Measurements from ENCODE around the gene CNTN4. TPM values are rescaled to one million over a fixed set of nuclear protein-coding genes. Genes with fewer than 3 reads are reported as not detected.

CNTN4 gene
- total and polyA plus RNA-seq, 4 donors: 29.2 to 88.0 (median 36.1) TPM

- H3K27ac ChIP-seq (ENCODE audit: low read depth, low read length): no peak overlapping the region
- WGBS (ENCODE audit: insufficient coverage): 87% methylated on average over 4 of the region's 4 CpGs
- no peak for DNase-seq (ENCODE audit: low read depth in 4 of 6, low spot score in 6 of 6)
- no peaks in the 10 kb centered on the region for H3K9me3 ChIP-seq (ENCODE audit: control insufficient read depth, insufficient read depth, low read length)
- no peaks in the 10 kb centered on the region for H3K36me3 ChIP-seq (ENCODE audit: control insufficient read depth, insufficient read depth, low read length)
- H3K4me3 ChIP-seq (ENCODE audit: low read depth, low read length): no peak overlapping the region
- H3K27me3 ChIP-seq (ENCODE audit: control insufficient read depth, insufficient read depth, low read length): no peaks in the 10 kb centered on the region
- no peaks in the 10 kb centered on the region for H3K4me1 ChIP-seq (ENCODE audit: control insufficient read depth, insufficient read depth, low read length)
Measured at GRCh38 chr3:2686816-2687502, 588.3 kb downstream of the CNTN4 start.

GRCh38 chr3:2697589-2697988 is 598.9 kb downstream of the CNTN4 start:
- Histone ChIP-seq H3K4me1 (ENCODE audit: control insufficient read depth, insufficient read depth, low read length) (no peaks in the 10 kb centered on the region), H3K9me3 (ENCODE audit: control insufficient read depth, insufficient read depth, low read length) (no peaks in the 10 kb centered on the region), H3K4me3 (ENCODE audit: low read depth, low read length) (no peak overlapping the region), H3K27ac (ENCODE audit: low read depth, low read length) (no peak overlapping the region), H3K36me3 (ENCODE audit: control insufficient read depth, insufficient read depth, low read length) (no peaks in the 10 kb centered on the region), H3K27me3 (ENCODE audit: control insufficient read depth, insufficient read depth, low read length) (no peaks in the 10 kb centered on the region)
- peak in 1 of 6 donors; percentile 18 for DNase-seq (ENCODE audit: low read depth in 4 of 6, low spot score in 6 of 6)
- 83% methylated on average over 2 of the region's 2 CpGs for WGBS (ENCODE audit: insufficient coverage)

GRCh38 chr3:2701471-2701870 is 602.8 kb downstream of the CNTN4 start:
- Histone ChIP-seq H3K27me3 (ENCODE audit: control insufficient read depth, insufficient read depth, low read length) (no peaks in the 10 kb centered on the region), H3K36me3 (ENCODE audit: control insufficient read depth, insufficient read depth, low read length) (no peaks in the 10 kb centered on the region), H3K27ac (ENCODE audit: low read depth, low read length) (no peak overlapping the region), H3K9me3 (ENCODE audit: control insufficient read depth, insufficient read depth, low read length) (no peaks in the 10 kb centered on the region), H3K4me1 (ENCODE audit: control insufficient read depth, insufficient read depth, low read length) (no peaks in the 10 kb centered on the region), H3K4me3 (ENCODE audit: low read depth, low read length) (no peak overlapping the region)
- 80% methylated on average over 1 of the region's 3 CpGs for WGBS (ENCODE audit: insufficient coverage)
- no peak for DNase-seq (ENCODE audit: low read depth in 4 of 6, low spot score in 6 of 6)

GRCh38 chr3:2706144-2706835 is 607.6 kb downstream of the CNTN4 start:
- H3K4me3 ChIP-seq (ENCODE audit: low read depth, low read length): no peak overlapping the region
- no CpG with 5 or more reads among the region's 5 CpGs for WGBS (ENCODE audit: insufficient coverage)
- H3K36me3 ChIP-seq (ENCODE audit: control insufficient read depth, insufficient read depth, low read length): no peaks in the 10 kb centered on the region
- H3K9me3 ChIP-seq (ENCODE audit: control insufficient read depth, insufficient read depth, low read length): no peaks in the 10 kb centered on the region
- DNase-seq (ENCODE audit: low read depth in 4 of 6, low spot score in 6 of 6): no peak
- H3K27me3 ChIP-seq (ENCODE audit: control insufficient read depth, insufficient read depth, low read length): no peaks in the 10 kb centered on the region
- no peak overlapping the region for H3K27ac ChIP-seq (ENCODE audit: low read depth, low read length)
- H3K4me1 ChIP-seq (ENCODE audit: control insufficient read depth, insufficient read depth, low read length): no peaks in the 10 kb centered on the region

GRCh38 chr3:2706836-2707210 is 608.2 kb downstream of the CNTN4 start:
- no peaks in the 10 kb centered on the region for H3K27me3 ChIP-seq (ENCODE audit: control insufficient read depth, insufficient read depth, low read length)
- no peaks in the 10 kb centered on the region for H3K36me3 ChIP-seq (ENCODE audit: control insufficient read depth, insufficient read depth, low read length)
- DNase-seq (ENCODE audit: low read depth in 4 of 6, low spot score in 6 of 6): no peak
- H3K4me3 ChIP-seq (ENCODE audit: low read depth, low read length): no peak overlapping the region
- 83% methylated on average over 1 of the region's 3 CpGs for WGBS (ENCODE audit: insufficient coverage)
- H3K9me3 ChIP-seq (ENCODE audit: control insufficient read depth, insufficient read depth, low read length): no peaks in the 10 kb centered on the region
- H3K4me1 ChIP-seq (ENCODE audit: control insufficient read depth, insufficient read depth, low read length): no peaks in the 10 kb centered on the region
- no peak overlapping the region for H3K27ac ChIP-seq (ENCODE audit: low read depth, low read length)

- WGBS (ENCODE audit: insufficient coverage): 71% methylated on average over 2 of the region's 3 CpGs
- H3K27me3 ChIP-seq (ENCODE audit: control insufficient read depth, insufficient read depth, low read length): no peaks in the 10 kb centered on the region
- H3K9me3 ChIP-seq (ENCODE audit: control insufficient read depth, insufficient read depth, low read length): no peaks in the 10 kb centered on the region
- no peak for DNase-seq (ENCODE audit: low read depth in 4 of 6, low spot score in 6 of 6)
- no peaks in the 10 kb centered on the region for H3K36me3 ChIP-seq (ENCODE audit: control insufficient read depth, insufficient read depth, low read length)
- no peaks in the 10 kb centered on the region for H3K4me1 ChIP-seq (ENCODE audit: control insufficient read depth, insufficient read depth, low read length)
- H3K4me3 ChIP-seq (ENCODE audit: low read depth, low read length): no peak overlapping the region
- H3K27ac ChIP-seq (ENCODE audit: low read depth, low read length): no peak overlapping the region
Measured at GRCh38 chr3:2711081-2711480, 612.4 kb downstream of the CNTN4 start.

GRCh38 chr3:2713923-2714322 is 615.3 kb downstream of the CNTN4 start:
- no peaks in the 10 kb centered on the region for H3K36me3 ChIP-seq (ENCODE audit: control insufficient read depth, insufficient read depth, low read length)
- H3K9me3 ChIP-seq (ENCODE audit: control insufficient read depth, insufficient read depth, low read length): no peaks in the 10 kb centered on the region
- no peak overlapping the region for H3K4me3 ChIP-seq (ENCODE audit: low read depth, low read length)
- no peaks in the 10 kb centered on the region for H3K4me1 ChIP-seq (ENCODE audit: control insufficient read depth, insufficient read depth, low read length)
- WGBS (ENCODE audit: insufficient coverage): no CpG with 5 or more reads among the region's 1 CpG
- no peak for DNase-seq (ENCODE audit: low read depth in 4 of 6, low spot score in 6 of 6)
- no peak overlapping the region for H3K27ac ChIP-seq (ENCODE audit: low read depth, low read length)
- no peaks in the 10 kb centered on the region for H3K27me3 ChIP-seq (ENCODE audit: control insufficient read depth, insufficient read depth, low read length)

- no peaks in the 10 kb centered on the region for H3K4me1 ChIP-seq (ENCODE audit: control insufficient read depth, insufficient read depth, low read length)
- H3K9me3 ChIP-seq (ENCODE audit: control insufficient read depth, insufficient read depth, low read length): no peaks in the 10 kb centered on the region
- no peak overlapping the region for H3K4me3 ChIP-seq (ENCODE audit: low read depth, low read length)
- no peaks in the 10 kb centered on the region for H3K27me3 ChIP-seq (ENCODE audit: control insufficient read depth, insufficient read depth, low read length)
- no peaks in the 10 kb centered on the region for H3K36me3 ChIP-seq (ENCODE audit: control insufficient read depth, insufficient read depth, low read length)
- DNase-seq (ENCODE audit: low read depth in 4 of 6, low spot score in 6 of 6): no peak
- WGBS (ENCODE audit: insufficient coverage): 80% methylated on average over 1 of the region's 5 CpGs
- no peak overlapping the region for H3K27ac ChIP-seq (ENCODE audit: low read depth, low read length)
Measured at GRCh38 chr3:2714834-2715233, 616.2 kb downstream of the CNTN4 start.

GRCh38 chr3:2727101-2727500 is 628.4 kb downstream of the CNTN4 start:
- Histone ChIP-seq H3K4me1 (ENCODE audit: control insufficient read depth, insufficient read depth, low read length) (no peaks in the 10 kb centered on the region), H3K27me3 (ENCODE audit: control insufficient read depth, insufficient read depth, low read length) (no peaks in the 10 kb centered on the region), H3K9me3 (ENCODE audit: control insufficient read depth, insufficient read depth, low read length) (no peaks in the 10 kb centered on the region), H3K27ac (ENCODE audit: low read depth, low read length) (no peak overlapping the region), H3K36me3 (ENCODE audit: control insufficient read depth, insufficient read depth, low read length) (no peaks in the 10 kb centered on the region), H3K4me3 (ENCODE audit: low read depth, low read length) (no peak overlapping the region)
- WGBS (ENCODE audit: insufficient coverage): no CpG with 5 or more reads among the region's 3 CpGs
- no peak for DNase-seq (ENCODE audit: low read depth in 4 of 6, low spot score in 6 of 6)
